HEK293T (cell line): Measurements from ENCODE around the gene TRMT6.

Source experiments
- ARNT ChIP-seq: fragments of 450-650 bp; IDR thresholded peaks from 2 replicates; pipeline ENCODE4 v1.6.1; 2017; ENCODE audit warnings: mild to moderate bottlenecking
- FOXM1 ChIP-seq: fragments of 450-650 bp; IDR thresholded peaks from 2 replicates; pipeline ENCODE4 v1.6.1; 2017; ENCODE audit warnings: mild to moderate bottlenecking, borderline replicate concordance
- ZNF384 ChIP-seq: fragments of 450-650 bp; IDR thresholded peaks from 2 replicates; pipeline ENCODE4 v1.6.1; 2016

DNA sequence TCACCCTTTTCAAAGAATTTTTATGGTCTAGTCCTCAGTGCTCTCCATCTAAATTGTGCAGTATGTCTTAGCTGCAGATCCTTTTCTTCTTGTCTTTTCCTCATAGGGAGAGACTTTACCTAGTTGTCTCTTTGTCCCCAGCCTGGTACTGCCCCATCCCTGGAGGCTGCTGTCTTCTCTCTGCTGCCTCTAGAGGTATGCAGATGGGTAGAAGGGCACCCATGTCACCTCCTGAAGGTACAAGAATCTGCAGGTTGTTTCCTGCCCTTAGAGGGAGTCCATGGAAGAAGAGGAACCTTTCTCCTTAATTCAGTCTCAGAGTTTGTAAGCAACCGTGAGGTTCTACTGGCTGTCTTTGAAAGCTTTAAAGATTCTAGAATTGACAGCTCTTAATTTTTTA lies 39.2 kb upstream of the TRMT6 start:
- no peak for TF ChIP-seq FOXM1
- TF ChIP-seq ARNT, result no peak
- TF ChIP-seq ZNF384, result no peak
